Measurements from ENCODE around the gene ATF4.
"Not testable (repeated sequence)": the region's sequence is repeated elsewhere in the genome, so short reads cannot be mapped to it uniquely, and the experiment has no call there.

DNA sequence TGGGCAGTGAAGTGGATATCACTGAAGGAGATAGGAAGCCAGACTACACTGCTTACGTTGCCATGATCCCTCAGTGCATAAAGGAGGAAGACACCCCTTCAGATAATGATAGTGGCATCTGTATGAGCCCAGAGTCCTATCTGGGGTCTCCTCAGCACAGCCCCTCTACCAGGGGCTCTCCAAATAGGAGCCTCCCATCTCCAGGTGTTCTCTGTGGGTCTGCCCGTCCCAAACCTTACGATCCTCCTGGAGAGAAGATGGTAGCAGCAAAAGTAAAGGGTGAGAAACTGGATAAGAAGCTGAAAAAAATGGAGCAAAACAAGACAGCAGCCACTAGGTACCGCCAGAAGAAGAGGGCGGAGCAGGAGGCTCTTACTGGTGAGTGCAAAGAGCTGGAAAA, 1.7 kb downstream of the ATF4 start:
- TF ChIP-seq, protein P1, sequence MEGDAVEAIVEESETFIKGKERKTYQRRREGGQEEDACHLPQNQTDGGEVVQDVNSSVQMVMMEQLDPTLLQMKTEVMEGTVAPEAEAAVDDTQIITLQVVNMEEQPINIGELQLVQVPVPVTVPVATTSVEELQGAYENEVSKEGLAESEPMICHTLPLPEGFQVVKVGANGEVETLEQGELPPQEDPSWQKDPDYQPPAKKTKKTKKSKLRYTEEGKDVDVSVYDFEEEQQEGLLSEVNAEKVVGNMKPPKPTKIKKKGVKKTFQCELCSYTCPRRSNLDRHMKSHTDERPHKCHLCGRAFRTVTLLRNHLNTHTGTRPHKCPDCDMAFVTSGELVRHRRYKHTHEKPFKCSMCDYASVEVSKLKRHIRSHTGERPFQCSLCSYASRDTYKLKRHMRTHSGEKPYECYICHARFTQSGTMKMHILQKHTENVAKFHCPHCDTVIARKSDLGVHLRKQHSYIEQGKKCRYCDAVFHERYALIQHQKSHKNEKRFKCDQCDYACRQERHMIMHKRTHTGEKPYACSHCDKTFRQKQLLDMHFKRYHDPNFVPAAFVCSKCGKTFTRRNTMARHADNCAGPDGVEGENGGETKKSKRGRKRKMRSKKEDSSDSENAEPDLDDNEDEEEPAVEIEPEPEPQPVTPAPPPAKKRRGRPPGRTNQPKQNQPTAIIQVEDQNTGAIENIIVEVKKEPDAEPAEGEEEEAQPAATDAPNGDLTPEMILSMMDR (IDR thresholded peaks at IDR 0.05; ENCODE audit: insufficient read depth, low read length, poor library complexity, severe bottlenecking): not testable (repeated sequence)
- TF ChIP-seq EZH2phosphoT487 (conservative IDR thresholded peaks at IDR 0.05; ENCODE audit: low read length): not testable (repeated sequence)

Measured in SU-DHL-6 (cell line).